Activated CD4-positive, alpha-beta T cell treated with anti-CD3 and anti-CD28 coated beads for 36 hours (primary cell): ENCODE data around the gene ANAPC15. TPM values are rescaled to one million over a fixed set of nuclear protein-coding genes. Genes with fewer than 3 reads are reported as not detected.

Source experiments
- ATAC-seq: fragments of 200-7000 bp; cut with Tn5 transposase; one replicate; pipeline ENCODE4 v1.10.0; 2021; ENCODE audit warnings: mild to moderate bottlenecking, moderate library complexity
- CTCF ChIA-PET: fragments of 350-600 bp; sonication (Branson Sonifier 250); formaldehyde crosslinking; loops from one replicate; lab custom pipeline; 2021; ENCODE audit warnings: antibody characterized with exemption; lab: Charles Lee
- POLR2A ChIA-PET: fragments of 350-600 bp; sonication (Branson Sonifier 250); formaldehyde crosslinking; loops from one replicate; lab custom pipeline; 2021; ENCODE audit warnings: antibody characterized with exemption, inconsistent platforms; lab: Charles Lee
- DNase-seq: peaks from one replicate; pipeline ENCODE4 v3.0.0-alpha.2; 2020
- H3K27ac Mint-ChIP-seq: one replicate; pipeline ENCODE4 v1.8.0; 2021; ENCODE audit warnings: mixed read lengths
- H3K27me3 Mint-ChIP-seq: one replicate; pipeline ENCODE4 v1.8.0; 2021; ENCODE audit warnings: mixed read lengths
- H3K36me3 Mint-ChIP-seq: one replicate; pipeline ENCODE4 v1.8.0; 2021; ENCODE audit warnings: low read depth, mixed read lengths
- H3K4me1 Mint-ChIP-seq: one replicate; pipeline ENCODE4 v1.8.0; 2021; ENCODE audit warnings: mixed read lengths
- H3K4me3 Mint-ChIP-seq: one replicate; pipeline ENCODE4 v1.8.0; 2021; ENCODE audit warnings: mild to moderate bottlenecking, moderate library complexity, mixed read lengths
- H3K9me3 Mint-ChIP-seq: one replicate; pipeline ENCODE4 v1.8.0; 2021; ENCODE audit warnings: low read depth, mixed read lengths
- intact Hi-C, 2 experiments: fragments of 100-400 bp; cut with DNase I in 1 of 2; cut with micrococcal nuclease in 1 of 2; formaldehyde crosslinking; loops; one replicate each; pipeline versions ENCODE4 v1.14.2 to v1.15.1; 2022 to 2024; cut with DNase I, micrococcal nuclease
- total RNA-seq, 2 experiments: library from RNA; stranded (reverse); gene quantifications; one replicate each; pipeline ENCODE4 v1.2.3, GENCODE V29; 2021

The ANAPC15 gene
- total RNA-seq, 2 experiments from 2014 or later = 60.3 to 76.1 TPM

DNA sequence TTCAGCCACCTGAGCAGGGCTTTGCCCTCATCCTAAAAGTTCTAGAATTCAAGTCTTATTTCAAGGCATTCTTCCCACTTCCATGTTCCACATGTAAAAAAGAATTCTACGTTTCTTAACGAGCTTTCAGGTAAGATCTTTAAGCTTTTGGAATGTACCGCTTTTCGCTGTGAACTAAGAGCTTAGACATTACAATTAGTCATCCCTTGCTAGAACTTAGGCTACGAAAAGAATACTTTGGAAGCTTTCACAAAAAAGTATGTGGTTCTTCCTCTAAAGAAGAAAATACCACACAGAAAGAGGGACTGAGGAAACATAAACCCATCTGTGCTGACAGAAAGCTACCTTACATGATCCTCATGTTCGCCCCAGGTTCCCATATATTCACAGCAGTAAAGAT lies 34.0 kb downstream of the ANAPC15 start:
- Mint-ChIP-seq H3K9me3 (no peaks in the 10 kb centered on the region), H3K27me3 (no peaks in the 10 kb centered on the region), H3K4me3 (peak overlapping the region; percentile 91), H3K36me3 (peaks cover 12% of the 10 kb centered on the region), H3K4me1 (peaks cover 37% of the 10 kb centered on the region), H3K27ac (peak overlapping the region; percentile 10)
- ChIA-PET POLR2A (interaction anchor here (1.2 to 1.4 kb wide), 4 partner anchors 23 to 40 kb away, joined by 3 to 7 read pairs (median 4); no protein-coding TSS in a partner anchor), CTCF (interaction anchor here (1.0 to 2.5 kb wide), 7 partner anchors 12 to 53 kb away, joined by 3 to 12 read pairs (median 5); no protein-coding TSS in a partner anchor)
- DNase-seq (no peak), ATAC-seq (no peak)
- intact Hi-C loops = no loop called here

DNA sequence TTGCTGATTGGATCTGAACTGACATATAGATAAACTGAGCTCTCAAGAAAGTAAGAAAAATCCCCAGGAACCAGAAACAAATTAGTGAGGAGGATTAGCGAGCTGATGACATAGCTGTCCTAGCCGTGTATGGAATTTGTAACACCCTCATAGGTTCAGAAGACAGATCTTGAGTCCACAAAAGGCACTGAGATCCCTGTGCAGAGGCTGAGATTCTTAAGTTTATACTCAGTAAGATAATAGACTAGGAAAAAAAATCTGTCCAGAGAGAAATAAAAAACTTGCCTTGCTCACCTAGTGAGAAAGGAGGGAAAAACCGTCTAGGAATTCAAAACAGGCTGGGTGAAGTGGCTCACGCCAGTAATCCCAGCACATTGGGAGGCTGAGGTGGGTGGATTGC lies 36.7 kb downstream of the ANAPC15 start:
- intact Hi-C loops = no loop called here
- peaks cover 14% of the 10 kb centered on the region for H3K36me3 Mint-ChIP-seq
- peaks cover 39% of the 10 kb centered on the region for H3K4me1 Mint-ChIP-seq
- ChIA-PET CTCF (interaction anchor here (0.7 to 1.8 kb wide), 4 partner anchors 15 to 50 kb away, joined by 3 to 4 read pairs (median 4); no protein-coding TSS in a partner anchor), POLR2A (no interaction called here)
- DNase-seq (no peak), ATAC-seq (no peak)
- no peak overlapping the region for H3K27ac Mint-ChIP-seq
- H3K27me3 Mint-ChIP-seq = no peaks in the 10 kb centered on the region
- H3K4me3 Mint-ChIP-seq = no peak overlapping the region
- H3K9me3 Mint-ChIP-seq = no peaks in the 10 kb centered on the region

DNA sequence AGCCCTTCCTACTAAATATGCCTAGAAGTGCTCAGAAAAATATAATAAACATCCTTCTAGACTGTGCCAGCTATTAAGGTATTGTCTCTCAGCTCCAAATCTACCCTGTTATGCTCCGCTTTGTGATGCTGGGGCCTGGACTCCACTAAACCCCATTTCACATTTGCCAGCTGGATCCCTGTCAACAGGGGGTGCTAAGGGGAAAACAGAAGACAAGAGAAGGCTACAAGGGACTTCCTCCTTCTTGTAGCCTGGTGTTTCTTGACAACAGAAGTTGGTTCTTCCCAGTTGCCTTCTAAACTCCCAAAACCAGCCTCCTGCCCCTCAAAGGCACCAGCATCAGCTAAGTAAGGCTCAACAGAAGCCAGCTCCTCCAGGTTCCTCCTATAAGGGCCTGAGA lies 37.4 kb downstream of the ANAPC15 start:
- H3K9me3 Mint-ChIP-seq = no peaks in the 10 kb centered on the region
- no peak overlapping the region for H3K4me3 Mint-ChIP-seq
- ATAC-seq = no peak
- peaks cover 13% of the 10 kb centered on the region for H3K36me3 Mint-ChIP-seq
- intact Hi-C loops = no loop called here
- H3K27ac Mint-ChIP-seq = no peak overlapping the region
- H3K4me1 Mint-ChIP-seq = peaks cover 42% of the 10 kb centered on the region
- ChIA-PET POLR2A (interaction anchor here (0.5 to 1.2 kb wide), 2 partner anchors 9 to 148 kb away, joined by 3 to 4 read pairs; no protein-coding TSS in a partner anchor), CTCF (interaction anchor here (0.7 to 1.8 kb wide), 4 partner anchors 16 to 50 kb away, joined by 3 to 4 read pairs (median 4); no protein-coding TSS in a partner anchor)
- no peaks in the 10 kb centered on the region for H3K27me3 Mint-ChIP-seq
- DNase-seq = no peak

DNA sequence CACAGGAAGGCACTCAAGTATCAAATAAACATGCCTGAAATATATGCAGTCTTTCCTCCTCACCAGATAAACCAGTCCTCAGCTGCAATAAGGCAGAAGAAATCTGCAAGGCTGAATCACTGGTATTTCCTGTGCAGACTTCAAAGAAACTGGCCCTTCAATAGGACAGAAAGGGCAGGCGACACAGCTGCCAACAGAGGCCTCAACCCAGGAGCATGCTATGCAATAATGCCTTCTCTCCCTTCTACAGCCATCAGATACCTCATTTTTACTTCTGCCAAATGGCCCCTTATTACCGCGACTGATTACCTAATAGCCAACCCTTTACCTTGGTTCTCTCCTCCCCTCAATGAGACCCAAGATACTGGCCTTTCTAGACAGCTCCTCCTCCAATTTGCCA lies 40.1 kb downstream of the ANAPC15 start:
- H3K27me3 Mint-ChIP-seq = no peaks in the 10 kb centered on the region
- no peaks in the 10 kb centered on the region for H3K9me3 Mint-ChIP-seq
- H3K27ac Mint-ChIP-seq = peak overlapping the region; percentile 19
- intact Hi-C loops = no loop called here
- H3K4me1 Mint-ChIP-seq = peaks cover 51% of the 10 kb centered on the region
- H3K36me3 Mint-ChIP-seq = peaks cover 28% of the 10 kb centered on the region
- ATAC-seq (peak; percentile 62), DNase-seq (peak; percentile 17)
- H3K4me3 Mint-ChIP-seq = no peak overlapping the region
- ChIA-PET POLR2A (no interaction called here), CTCF (interaction anchor here (1.2 kb wide), 1 partner anchor 17 kb away, joined by 3 read pairs; no protein-coding TSS in a partner anchor)

GRCh38 chr11:72070491-72070890 lies 42.0 kb downstream of the ANAPC15 start:
- ATAC-seq (no peak), DNase-seq (no peak)
- no peaks in the 10 kb centered on the region for H3K9me3 Mint-ChIP-seq
- peaks cover 24% of the 10 kb centered on the region for H3K36me3 Mint-ChIP-seq
- H3K27me3 Mint-ChIP-seq = no peaks in the 10 kb centered on the region
- intact Hi-C loops = no loop called here
- ChIA-PET POLR2A (no interaction called here), CTCF (no interaction called here)
- H3K27ac Mint-ChIP-seq = no peak overlapping the region
- no peak overlapping the region for H3K4me3 Mint-ChIP-seq
- H3K4me1 Mint-ChIP-seq = peaks cover 46% of the 10 kb centered on the region

- intact Hi-C loops = no loop called here
- Mint-ChIP-seq H3K4me3 (no peak overlapping the region), H3K36me3 (peaks cover 24% of the 10 kb centered on the region), H3K27me3 (no peaks in the 10 kb centered on the region), H3K9me3 (no peaks in the 10 kb centered on the region), H3K4me1 (peaks cover 46% of the 10 kb centered on the region), H3K27ac (peak overlapping the region; percentile 35)
- DNase-seq = peak; percentile 22
- POLR2A ChIA-PET = no interaction called here
- peak; percentile 65 for ATAC-seq
- CTCF ChIA-PET = no interaction called here
Observed at GRCh38 chr11:72069787-72070251, 42.7 kb downstream of the ANAPC15 start.

- ChIA-PET CTCF (interaction anchor here (3.0 kb wide), 1 partner anchor 44 kb away, joined by 14 read pairs; no protein-coding TSS in a partner anchor), POLR2A (no interaction called here)
- DNase-seq = no peak
- ATAC-seq = peak; percentile 48
- Mint-ChIP-seq H3K9me3 (no peaks in the 10 kb centered on the region), H3K4me3 (no peak overlapping the region), H3K4me1 (peaks cover 46% of the 10 kb centered on the region), H3K27me3 (no peaks in the 10 kb centered on the region), H3K27ac (no peak overlapping the region), H3K36me3 (peaks cover 24% of the 10 kb centered on the region)
- intact Hi-C loops = no loop called here
Observed at GRCh38 chr11:72069200-72069599, 43.3 kb downstream of the ANAPC15 start.

GRCh38 chr11:72067676-72068075 lies 44.8 kb downstream of the ANAPC15 start:
- Mint-ChIP-seq H3K4me1 (peaks cover 41% of the 10 kb centered on the region), H3K27ac (no peak overlapping the region), H3K9me3 (no peaks in the 10 kb centered on the region), H3K36me3 (peaks cover 20% of the 10 kb centered on the region), H3K4me3 (no peak overlapping the region), H3K27me3 (no peaks in the 10 kb centered on the region)
- intact Hi-C loops = no loop called here
- POLR2A ChIA-PET = interaction anchor here (0.7 to 1.4 kb wide), 2 partner anchors 11 to 19 kb away, joined by 3 read pairs; no protein-coding TSS in a partner anchor
- no peak for ATAC-seq
- DNase-seq = no peak
- CTCF ChIA-PET = interaction anchor here (0.8 to 3.0 kb wide), 7 partner anchors 10 to 85 kb away, joined by 3 to 14 read pairs (median 6); no protein-coding TSS in a partner anchor

GRCh38 chr11:72067266-72067665 lies 45.2 kb downstream of the ANAPC15 start:
- POLR2A ChIA-PET = interaction anchor here (0.7 to 1.4 kb wide), 2 partner anchors 11 to 19 kb away, joined by 3 read pairs; no protein-coding TSS in a partner anchor
- no peak overlapping the region for H3K4me3 Mint-ChIP-seq
- peaks cover 37% of the 10 kb centered on the region for H3K4me1 Mint-ChIP-seq
- CTCF ChIA-PET = interaction anchor here (0.8 to 3.0 kb wide), 6 partner anchors 9 to 76 kb away, joined by 3 to 14 read pairs (median 6); no protein-coding TSS in a partner anchor
- H3K27me3 Mint-ChIP-seq = no peaks in the 10 kb centered on the region
- H3K27ac Mint-ChIP-seq = no peak overlapping the region
- intact Hi-C loops = no loop called here
- ATAC-seq = no peak
- no peaks in the 10 kb centered on the region for H3K9me3 Mint-ChIP-seq
- no peak for DNase-seq
- peaks cover 20% of the 10 kb centered on the region for H3K36me3 Mint-ChIP-seq

- ATAC-seq = no peak
- Mint-ChIP-seq H3K36me3 (peaks cover 21% of the 10 kb centered on the region), H3K9me3 (no peaks in the 10 kb centered on the region), H3K27me3 (no peaks in the 10 kb centered on the region), H3K27ac (no peak overlapping the region), H3K4me3 (no peak overlapping the region), H3K4me1 (peaks cover 33% of the 10 kb centered on the region)
- ChIA-PET POLR2A (interaction anchor here (1.3 to 1.4 kb wide), 2 partner anchors 8 to 10 kb away, joined by 3 to 4 read pairs; no protein-coding TSS in a partner anchor), CTCF (interaction anchor here (1.8 to 3.0 kb wide), 4 partner anchors 11 to 42 kb away, joined by 5 to 14 read pairs (median 6); no protein-coding TSS in a partner anchor)
- intact Hi-C loops = no loop called here
- no peak for DNase-seq
Observed at GRCh38 chr11:72066855-72067254, 45.6 kb downstream of the ANAPC15 start.

DNA sequence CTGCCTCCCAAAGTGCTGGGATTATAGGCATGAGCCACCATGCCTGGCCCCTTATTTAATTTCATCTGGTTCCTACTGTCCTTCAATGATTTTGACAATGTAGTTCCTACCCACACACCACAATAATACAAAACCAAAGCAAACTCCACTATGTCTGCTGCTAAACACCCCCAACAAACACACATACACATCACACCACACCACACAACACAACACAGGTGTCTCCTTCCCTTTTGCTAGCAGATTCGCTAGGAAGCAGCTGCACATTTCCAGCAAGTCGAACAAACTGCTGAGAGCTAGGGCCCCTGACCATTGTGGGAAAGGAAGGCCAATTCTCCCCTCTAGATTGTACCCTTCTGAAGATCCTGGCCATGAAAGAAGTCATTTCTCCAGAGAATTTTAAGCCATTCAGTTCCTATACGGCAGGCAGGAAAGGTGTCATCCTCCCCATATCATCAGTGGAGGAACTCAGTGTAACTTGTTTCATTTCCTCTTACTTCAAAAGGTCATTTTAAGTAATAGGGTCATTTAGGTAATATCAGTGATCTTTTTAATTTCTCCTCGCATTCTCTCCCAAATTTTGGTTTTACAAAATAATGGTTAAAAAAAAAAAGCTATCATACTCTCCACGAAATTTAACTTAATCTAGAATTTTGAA lies 50.6 kb downstream of the ANAPC15 start:
- intact Hi-C loops = no loop called here
- H3K27ac Mint-ChIP-seq = no peak overlapping the region
- no peaks in the 10 kb centered on the region for H3K9me3 Mint-ChIP-seq
- no peak overlapping the region for H3K4me3 Mint-ChIP-seq
- CTCF ChIA-PET = no interaction called here
- H3K36me3 Mint-ChIP-seq = peaks cover 18% of the 10 kb centered on the region
- POLR2A ChIA-PET = no interaction called here
- DNase-seq (no peak), ATAC-seq (no peak)
- no peaks in the 10 kb centered on the region for H3K4me1 Mint-ChIP-seq
- H3K27me3 Mint-ChIP-seq = no peaks in the 10 kb centered on the region
